Stimulated activated CD8-positive, alpha-beta memory T cell treated with anti-CD3 and anti-CD28 coated beads, Interleukin-7, amount 100 ng/mL, for 4 hours (primary cell): ENCODE results near the gene ABCA8.

Experiments
- DNase-seq, 2 donors: peaks; one replicate each; pipeline ENCODE4 v3.0.0-alpha.2; 2020; ENCODE audit warnings: low read depth in 2 of 2

ABCA8 gene

GRCh38 chr17:68942389-68942788, 12.8 kb downstream of the ABCA8 start:
- no peak for DNase-seq

DNA sequence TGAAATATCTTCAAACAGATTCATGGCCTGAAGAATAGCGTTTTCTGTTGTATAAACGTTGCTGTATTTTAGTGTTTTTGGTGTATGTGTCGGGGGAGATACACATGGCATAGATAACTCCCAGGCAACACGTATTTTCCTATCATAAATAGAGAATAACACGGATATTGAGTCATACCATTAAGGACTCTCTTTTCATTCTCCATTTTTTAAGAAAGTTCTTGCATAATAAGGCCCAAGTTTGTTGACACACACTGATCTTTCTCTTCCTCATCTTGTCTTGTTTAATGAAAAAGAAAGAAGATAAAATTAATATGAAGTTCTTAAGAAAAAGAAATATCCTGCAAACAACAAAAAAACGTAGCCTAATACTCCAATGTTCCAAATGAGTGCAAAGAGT, 13.4 kb downstream of the ABCA8 start:
- no peak for DNase-seq

DNA sequence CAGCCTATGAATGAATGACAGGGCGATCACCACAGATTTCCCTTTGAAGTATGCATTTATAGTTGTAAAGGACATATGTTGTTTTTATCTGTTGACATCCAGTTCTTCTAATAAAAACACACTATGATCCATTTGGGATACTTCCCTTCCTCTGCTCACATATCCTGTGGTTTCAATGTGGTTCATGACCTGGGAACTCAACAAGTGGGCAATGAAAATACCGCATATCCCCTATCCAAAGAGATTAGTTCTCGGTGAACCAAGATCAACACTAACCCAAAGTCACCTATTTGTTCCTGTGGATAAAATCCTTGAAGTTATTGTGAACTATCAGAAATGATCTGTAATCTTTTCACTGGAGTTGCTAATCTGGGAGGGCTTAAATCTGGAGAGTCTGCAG, 16.0 kb downstream of the ABCA8 start:
- DNase-seq = no peak

DNA sequence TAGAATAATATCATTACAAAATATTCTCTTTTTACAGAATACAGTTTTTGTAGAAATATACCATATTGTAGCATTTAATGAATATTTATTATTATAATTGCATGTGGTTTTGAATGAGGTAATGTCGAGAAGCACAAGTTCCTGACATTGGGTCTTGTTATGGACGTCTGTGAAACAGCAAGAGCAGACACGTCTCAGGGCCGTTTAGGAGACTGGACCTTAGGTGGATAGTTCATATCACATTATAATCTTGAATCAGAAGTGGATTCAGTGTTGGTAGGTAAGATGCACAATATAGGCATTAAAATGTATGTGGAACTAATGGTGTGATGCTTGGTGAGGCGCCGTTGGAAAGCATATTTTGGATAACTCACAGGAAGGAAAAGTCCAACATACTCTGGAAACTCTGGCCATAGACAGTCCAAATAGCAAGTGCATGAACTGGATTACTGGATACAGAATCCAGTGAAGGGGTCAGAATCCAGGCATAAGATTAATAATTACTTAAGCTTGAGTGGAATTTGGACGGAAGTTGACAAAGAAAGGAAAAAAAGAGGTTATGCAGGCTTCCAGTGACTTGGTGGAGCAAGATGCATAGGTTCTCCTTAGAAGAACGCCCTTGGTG, 17.2 kb downstream of the ABCA8 start:
- no peak for DNase-seq

- no peak for DNase-seq
Observed at GRCh38 chr17:68927516-68927915, 27.7 kb downstream of the ABCA8 start.

GRCh38 chr17:68924793-68925720, 30.1 kb downstream of the ABCA8 start:
- no peak for DNase-seq

- DNase-seq = no peak
Observed at GRCh38 chr17:68910789-68911431, 44.3 kb downstream of the ABCA8 start.

GRCh38 chr17:68910251-68910705, 44.9 kb downstream of the ABCA8 start:
- no peak for DNase-seq

- DNase-seq = no peak
Observed at GRCh38 chr17:68909066-68909465, 46.1 kb downstream of the ABCA8 start.

DNA sequence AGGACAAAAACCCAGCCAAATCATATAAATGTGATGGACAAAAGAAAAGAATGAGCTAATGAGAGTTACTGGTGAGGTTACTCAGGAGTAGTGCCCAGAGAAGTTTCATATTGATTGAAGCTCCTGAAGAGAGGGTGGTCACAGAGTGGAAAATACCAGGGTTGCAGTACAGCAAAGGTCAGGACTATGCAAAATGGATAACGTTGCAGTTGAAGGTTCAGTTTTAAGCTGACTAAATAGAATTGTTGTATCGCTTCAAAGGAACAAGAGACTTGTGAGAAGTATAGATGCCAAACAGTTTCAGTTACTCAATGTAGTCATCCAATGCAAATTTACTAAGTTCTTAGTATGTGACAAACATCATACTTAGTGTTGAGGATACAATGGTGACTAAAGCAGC, 47.1 kb downstream of the ABCA8 start:
- no peak for DNase-seq

- no peak for DNase-seq
Observed at GRCh38 chr17:68906638-68907037, 48.6 kb downstream of the ABCA8 start.

- DNase-seq = no peak
Observed at GRCh38 chr17:68903286-68903685, 51.9 kb downstream of the ABCA8 start.

GRCh38 chr17:68897557-68897956, 57.6 kb downstream of the ABCA8 start:
- no peak for DNase-seq

- no peak for DNase-seq
Observed at GRCh38 chr17:68892658-68893057, 62.5 kb downstream of the ABCA8 start.

DNA sequence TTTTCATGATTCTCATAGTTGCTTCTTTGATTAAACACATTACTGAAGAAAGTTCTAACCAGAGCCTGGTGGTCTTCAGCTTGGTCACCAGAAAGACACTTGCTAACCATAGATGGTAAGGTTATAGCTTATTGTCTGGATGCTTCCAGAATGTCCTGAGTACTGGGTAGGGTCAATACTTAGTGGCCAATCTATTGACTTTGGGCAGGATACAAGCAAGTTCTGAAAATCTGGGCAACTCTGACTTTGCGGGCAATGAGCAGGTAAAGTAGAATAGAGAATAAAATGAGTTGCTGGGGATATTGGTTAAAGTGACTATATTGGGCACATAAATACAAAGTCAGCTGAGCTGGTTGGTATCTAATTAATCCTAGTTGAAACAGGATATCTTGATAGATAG, 63.0 kb downstream of the ABCA8 start:
- no peak for DNase-seq

DNA sequence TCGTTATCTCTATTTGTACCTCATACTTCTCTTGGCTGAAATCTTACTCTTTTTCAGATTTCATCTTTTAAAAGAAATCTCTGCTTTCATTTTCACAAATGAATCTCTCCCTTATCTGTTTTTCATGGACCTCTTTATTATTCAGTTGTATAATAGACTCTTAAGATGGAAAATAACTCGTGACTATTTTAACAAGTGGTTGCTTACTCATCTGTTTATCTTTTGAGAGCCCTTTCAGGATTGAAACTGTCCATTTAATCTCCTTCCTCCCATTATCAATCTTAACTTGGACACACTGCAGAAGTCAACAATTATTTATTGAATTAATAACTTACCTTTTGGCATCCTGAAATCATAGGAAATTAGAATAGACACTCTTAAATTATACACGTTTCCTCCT, 68.8 kb downstream of the ABCA8 start:
- DNase-seq = no peak

GRCh38 chr17:68884888-68885287, 70.3 kb downstream of the ABCA8 start:
- no peak for DNase-seq

DNA sequence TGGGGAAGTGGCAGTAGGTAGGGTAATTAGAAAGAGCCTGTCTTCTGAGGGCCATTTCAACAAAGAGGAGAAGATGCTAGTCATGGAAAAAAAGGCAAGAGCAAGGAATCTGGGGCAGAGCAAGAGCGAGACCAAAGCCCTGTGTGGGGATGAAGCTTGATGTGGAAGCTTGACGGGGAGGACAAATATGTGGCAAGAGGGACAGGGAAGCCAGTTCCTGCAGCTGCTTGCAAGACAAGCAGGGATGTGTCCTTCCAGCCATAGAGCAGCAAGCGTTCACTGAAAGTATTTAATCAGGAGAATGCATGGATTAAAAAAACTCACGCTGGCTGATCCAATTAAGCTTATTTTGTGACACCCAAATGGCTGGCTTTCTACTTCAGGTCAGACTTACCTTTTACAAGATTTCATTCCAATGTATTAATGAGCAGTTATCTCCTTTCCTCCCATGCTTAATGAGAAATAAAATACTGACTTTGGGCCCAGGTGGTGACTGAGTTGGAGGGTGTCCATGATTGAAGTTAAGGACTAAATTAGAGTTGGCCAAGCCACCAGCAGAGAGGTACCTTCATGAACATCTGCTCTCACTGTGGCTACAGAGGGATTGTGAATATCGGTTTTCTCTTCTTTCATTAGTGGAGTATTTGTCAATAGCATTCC, 76.8 kb downstream of the ABCA8 start:
- no peak for DNase-seq

DNA sequence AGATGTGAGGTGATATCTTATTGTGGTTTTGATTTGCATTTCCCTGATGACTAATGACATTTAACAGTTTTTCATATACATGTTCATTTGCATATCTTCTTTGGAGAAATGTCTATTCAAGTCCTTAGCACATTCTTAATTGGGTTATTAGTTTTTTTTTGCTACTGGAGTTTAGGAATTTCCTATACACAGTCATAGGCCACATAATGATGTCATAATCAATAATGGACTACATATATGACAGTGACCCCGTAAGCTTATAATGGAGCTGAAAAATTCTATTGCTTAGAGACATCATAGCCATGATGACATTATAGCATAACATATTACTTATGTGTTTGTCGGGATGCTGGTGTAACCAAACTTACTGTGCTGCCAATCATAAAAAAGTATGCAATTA, 83.7 kb downstream of the ABCA8 start:
- no peak for DNase-seq

DNA sequence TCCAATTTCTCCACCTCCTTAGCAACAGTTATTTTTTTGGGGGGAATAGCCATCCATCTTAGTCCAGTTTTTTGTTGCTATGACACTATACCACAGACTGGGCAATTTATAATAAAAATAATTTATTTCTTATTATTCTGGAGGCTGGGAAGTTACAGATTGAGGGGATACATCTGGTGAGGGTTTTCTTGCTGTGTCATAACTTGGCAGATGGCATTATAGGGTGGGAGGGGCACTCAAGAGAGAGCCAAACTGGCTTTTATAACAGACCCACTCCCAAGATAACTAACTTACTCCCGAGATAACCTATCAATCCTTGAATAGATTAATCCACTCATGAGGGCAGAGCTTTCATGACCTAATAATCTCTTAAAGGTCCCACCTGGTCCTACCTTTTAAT, 84.2 kb downstream of the ABCA8 start:
- DNase-seq = no peak

GRCh38 chr17:68870161-68870826, 84.9 kb downstream of the ABCA8 start:
- DNase-seq = no peak

DNA sequence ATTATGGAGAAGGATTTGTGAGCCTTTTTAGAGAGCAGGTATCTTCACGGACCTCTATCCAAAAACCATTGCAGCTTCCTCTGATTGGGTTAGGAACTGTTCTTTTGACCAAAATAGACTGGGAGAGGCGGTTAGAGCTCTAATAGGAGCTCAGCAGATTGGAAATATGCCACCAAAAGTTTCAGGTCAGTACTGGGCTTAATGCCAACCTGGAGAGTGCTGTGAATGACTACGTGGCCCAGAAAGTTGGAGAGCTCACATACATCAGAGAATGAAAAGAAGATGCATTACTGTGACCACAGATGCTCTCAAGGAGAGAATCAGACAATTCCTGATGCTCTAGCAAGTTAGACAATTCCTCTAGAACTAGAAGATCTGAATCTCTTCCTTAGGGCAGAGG, 86.5 kb downstream of the ABCA8 start:
- no peak for DNase-seq
